Measurements from ENCODE around the gene ABI1.

DNA sequence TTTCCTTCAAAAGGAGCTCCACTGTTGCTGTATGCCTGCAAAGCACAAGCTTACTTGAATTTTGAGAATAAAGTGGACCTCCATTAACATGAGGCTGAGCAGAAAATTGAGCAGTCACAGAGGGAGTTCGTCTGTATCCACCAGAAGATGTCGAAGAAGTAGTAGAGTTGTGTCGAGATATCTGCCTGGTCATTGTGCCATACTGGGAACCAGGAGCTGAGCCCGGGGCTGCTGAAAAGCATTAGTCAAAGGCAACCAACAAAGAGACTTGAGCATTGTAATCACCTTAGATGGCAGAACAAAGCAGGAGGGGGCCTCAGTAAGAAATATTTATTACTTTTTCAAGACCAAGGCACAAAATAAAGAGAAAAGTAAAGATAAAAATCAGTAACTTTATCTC is 101.8 kb downstream of the ABI1 start:
- TF ChIP-seq, protein P1, sequence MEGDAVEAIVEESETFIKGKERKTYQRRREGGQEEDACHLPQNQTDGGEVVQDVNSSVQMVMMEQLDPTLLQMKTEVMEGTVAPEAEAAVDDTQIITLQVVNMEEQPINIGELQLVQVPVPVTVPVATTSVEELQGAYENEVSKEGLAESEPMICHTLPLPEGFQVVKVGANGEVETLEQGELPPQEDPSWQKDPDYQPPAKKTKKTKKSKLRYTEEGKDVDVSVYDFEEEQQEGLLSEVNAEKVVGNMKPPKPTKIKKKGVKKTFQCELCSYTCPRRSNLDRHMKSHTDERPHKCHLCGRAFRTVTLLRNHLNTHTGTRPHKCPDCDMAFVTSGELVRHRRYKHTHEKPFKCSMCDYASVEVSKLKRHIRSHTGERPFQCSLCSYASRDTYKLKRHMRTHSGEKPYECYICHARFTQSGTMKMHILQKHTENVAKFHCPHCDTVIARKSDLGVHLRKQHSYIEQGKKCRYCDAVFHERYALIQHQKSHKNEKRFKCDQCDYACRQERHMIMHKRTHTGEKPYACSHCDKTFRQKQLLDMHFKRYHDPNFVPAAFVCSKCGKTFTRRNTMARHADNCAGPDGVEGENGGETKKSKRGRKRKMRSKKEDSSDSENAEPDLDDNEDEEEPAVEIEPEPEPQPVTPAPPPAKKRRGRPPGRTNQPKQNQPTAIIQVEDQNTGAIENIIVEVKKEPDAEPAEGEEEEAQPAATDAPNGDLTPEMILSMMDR (IDR thresholded peaks at IDR 0.05) = no peak
- TF ChIP-seq POLR2A (IDR thresholded peaks at IDR 0.05) = no peak

Data from testis (tissue), 2 donors.